ENCODE measurements around the gene GCLM. TPM values are rescaled to one million over a fixed set of nuclear protein-coding genes. Genes with fewer than 3 reads are reported as not detected.

The GCLM gene
- total and polyA plus RNA-seq, 9 of the 15 experiments (the other 6 are each of a cell fraction or from before 2014, with no cell fraction given), result 9.3 to 71.6 (median 24.5) TPM

DNA sequence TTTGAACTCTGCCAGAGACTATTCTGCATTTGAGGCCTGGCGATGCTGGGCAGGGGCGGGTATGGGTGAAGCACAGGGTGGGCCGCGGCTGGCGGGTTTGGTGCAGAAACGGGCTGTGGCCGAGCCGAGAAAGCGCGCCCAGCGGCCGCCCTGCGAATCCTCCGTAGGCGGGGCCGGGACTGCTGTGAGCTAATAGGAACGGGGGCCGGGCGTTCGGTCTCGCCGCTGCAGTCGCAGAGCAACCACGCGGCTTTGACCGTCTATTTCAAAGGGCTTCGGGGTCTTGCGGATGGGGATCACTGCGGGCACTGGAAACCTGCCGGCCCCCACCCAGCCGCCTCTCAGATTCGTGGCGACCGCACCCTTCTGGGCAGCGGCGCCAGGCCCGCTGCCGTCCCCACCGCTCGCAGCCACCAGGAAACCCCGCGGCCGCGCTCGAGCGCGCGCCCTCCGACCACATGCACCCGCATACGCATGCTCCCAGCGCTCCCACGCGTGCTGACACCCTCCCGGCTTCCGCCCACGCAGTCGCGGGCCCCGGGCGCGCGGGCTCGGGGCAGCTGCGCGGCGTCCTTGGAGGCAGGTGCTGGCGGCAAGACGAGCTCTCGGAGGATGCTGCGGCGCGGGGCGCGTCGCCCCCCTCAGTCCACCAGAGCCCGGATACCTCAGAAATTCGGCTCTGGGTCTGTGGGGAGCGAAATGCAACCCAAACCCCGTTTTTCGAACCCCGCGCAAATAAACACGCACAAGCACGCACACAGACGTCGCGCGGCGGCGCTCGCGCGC lies 62.8 kb downstream of the GCLM start (continued):
- TF ChIP-seq ESRRA (IDR thresholded peaks at IDR 0.05; ENCODE audit: borderline replicate concordance, low read depth) (no peak; the same call in 1 of the 2 replicates), PPARD (CRISPR knock-in tag; IDR thresholded peaks at IDR 0.05) (no peak), FOXA3 (CRISPR knock-in tag; conservative IDR thresholded peaks at IDR 0.05 in 1 of 2, IDR thresholded peaks at IDR 0.05 in 1 of 2) (no peak; a peak in 1 of 4 replicates), RBM15 (IDR thresholded peaks at IDR 0.05; ENCODE audit: insufficient read depth, low read length) (no peak), TRIM24 (IDR thresholded peaks at IDR 0.05) (no peak), ZBTB17 (CRISPR knock-in tag; IDR thresholded peaks at IDR 0.05) (no peak), ZNF143 (CRISPR knock-in tag; IDR thresholded peaks at IDR 0.05) (no peak), HNRNPLL (IDR thresholded peaks at IDR 0.05; ENCODE audit: low read depth, low read length, poor library complexity, severe bottlenecking) (peak; percentile 87), HNRNPK (IDR thresholded peaks at IDR 0.05; ENCODE audit: low read depth, low read length, poor library complexity, severe bottlenecking) (no peak), HDAC1 (IDR thresholded peaks at IDR 0.05) (peak in 1 of 2 experiments; percentile 32; a peak in 1 of 4 replicates), SMARCC2 (IDR thresholded peaks at IDR 0.05; ENCODE audit: low read depth) (no peak), EP300 (IDR thresholded peaks at IDR 0.05; ENCODE audit: low read length) (no peak), SPI1 (IDR thresholded peaks at IDR 0.05; ENCODE audit: borderline replicate concordance, low read depth, low read length) (no peak), FOSL1 (tag; conservative IDR thresholded peaks at IDR 0.05) (no peak), SMARCA5 (IDR thresholded peaks at IDR 0.05) (no peak), ZNF707 (CRISPR knock-in tag; conservative IDR thresholded peaks at IDR 0.05) (no peak), NFIC (IDR thresholded peaks at IDR 0.05) (peak; percentile 42), JUNB (CRISPR knock-in tag; conservative IDR thresholded peaks at IDR 0.05) (no peak), RBM22 (IDR thresholded peaks at IDR 0.05; ENCODE audit: low read depth, low read length, poor library complexity, severe bottlenecking) (no peak), NBN (IDR thresholded peaks at IDR 0.05; ENCODE audit: low read depth) (0 out of 2 replicates have a peak, but pooled peaks have one; percentile 23), CXXC5 (CRISPR knock-in tag; IDR thresholded peaks at IDR 0.05) (peak; percentile 69), PCBP1 (IDR thresholded peaks at IDR 0.05; ENCODE audit: low read depth, low read length, poor library complexity, severe bottlenecking) (no peak), HNRNPH1 (optimal IDR thresholded peaks at IDR 0.05; ENCODE audit: low read depth, low read length) (no peak)
- TF ChIP-seq, protein P1, sequence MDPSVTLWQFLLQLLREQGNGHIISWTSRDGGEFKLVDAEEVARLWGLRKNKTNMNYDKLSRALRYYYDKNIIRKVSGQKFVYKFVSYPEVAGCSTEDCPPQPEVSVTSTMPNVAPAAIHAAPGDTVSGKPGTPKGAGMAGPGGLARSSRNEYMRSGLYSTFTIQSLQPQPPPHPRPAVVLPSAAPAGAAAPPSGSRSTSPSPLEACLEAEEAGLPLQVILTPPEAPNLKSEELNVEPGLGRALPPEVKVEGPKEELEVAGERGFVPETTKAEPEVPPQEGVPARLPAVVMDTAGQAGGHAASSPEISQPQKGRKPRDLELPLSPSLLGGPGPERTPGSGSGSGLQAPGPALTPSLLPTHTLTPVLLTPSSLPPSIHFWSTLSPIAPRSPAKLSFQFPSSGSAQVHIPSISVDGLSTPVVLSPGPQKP (CRISPR knock-in tag; IDR thresholded peaks at IDR 0.05), result no peak
- TF ChIP-seq, protein P2, sequence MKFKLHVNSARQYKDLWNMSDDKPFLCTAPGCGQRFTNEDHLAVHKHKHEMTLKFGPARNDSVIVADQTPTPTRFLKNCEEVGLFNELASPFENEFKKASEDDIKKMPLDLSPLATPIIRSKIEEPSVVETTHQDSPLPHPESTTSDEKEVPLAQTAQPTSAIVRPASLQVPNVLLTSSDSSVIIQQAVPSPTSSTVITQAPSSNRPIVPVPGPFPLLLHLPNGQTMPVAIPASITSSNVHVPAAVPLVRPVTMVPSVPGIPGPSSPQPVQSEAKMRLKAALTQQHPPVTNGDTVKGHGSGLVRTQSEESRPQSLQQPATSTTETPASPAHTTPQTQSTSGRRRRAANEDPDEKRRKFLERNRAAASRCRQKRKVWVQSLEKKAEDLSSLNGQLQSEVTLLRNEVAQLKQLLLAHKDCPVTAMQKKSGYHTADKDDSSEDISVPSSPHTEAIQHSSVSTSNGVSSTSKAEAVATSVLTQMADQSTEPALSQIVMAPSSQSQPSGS (CRISPR knock-in tag; IDR thresholded peaks at IDR 0.05), result no peak
- TF ChIP-seq, protein P3, sequence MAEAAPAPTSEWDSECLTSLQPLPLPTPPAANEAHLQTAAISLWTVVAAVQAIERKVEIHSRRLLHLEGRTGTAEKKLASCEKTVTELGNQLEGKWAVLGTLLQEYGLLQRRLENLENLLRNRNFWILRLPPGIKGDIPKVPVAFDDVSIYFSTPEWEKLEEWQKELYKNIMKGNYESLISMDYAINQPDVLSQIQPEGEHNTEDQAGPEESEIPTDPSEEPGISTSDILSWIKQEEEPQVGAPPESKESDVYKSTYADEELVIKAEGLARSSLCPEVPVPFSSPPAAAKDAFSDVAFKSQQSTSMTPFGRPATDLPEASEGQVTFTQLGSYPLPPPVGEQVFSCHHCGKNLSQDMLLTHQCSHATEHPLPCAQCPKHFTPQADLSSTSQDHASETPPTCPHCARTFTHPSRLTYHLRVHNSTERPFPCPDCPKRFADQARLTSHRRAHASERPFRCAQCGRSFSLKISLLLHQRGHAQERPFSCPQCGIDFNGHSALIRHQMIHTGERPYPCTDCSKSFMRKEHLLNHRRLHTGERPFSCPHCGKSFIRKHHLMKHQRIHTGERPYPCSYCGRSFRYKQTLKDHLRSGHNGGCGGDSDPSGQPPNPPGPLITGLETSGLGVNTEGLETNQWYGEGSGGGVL (CRISPR knock-in tag; IDR thresholded peaks at IDR 0.05), result no peak

Measured in K562 (cell line).